C4-2B (cell line): ENCODE results near the gene PLA2R1.

Experiments
- ZFX ChIP-seq: fragments of 450-650 bp; IDR thresholded peaks from 2 replicates; pipeline ENCODE4 v1.6.1; 2017
- TF ChIP-seq, protein P1 (sequence below): fragments of 450-650 bp; conservative IDR thresholded peaks from 2 replicates; pipeline ENCODE4 v1.5.1; 2017; ENCODE audit warnings: mild to moderate bottlenecking

DNA sequence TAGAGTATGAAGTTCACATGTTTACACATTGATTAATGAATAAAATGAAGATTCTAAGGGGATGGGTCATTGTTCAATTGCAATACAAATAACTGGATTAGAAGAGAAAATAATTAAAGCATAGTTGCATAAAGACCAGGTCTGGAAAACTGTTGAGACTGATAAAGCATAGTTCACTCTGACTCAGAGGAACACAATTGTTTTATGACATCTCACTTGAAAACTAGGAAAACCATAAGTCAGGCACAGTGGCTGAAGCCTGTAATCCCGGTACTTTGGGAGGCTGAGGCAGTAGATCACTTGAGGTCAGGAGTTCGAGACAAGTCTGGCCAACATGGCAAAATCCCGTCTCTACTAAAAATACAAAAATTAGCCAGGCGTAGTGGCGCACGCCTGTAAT lies 46.7 kb downstream of the PLA2R1 start:
- TF ChIP-seq, protein P1, sequence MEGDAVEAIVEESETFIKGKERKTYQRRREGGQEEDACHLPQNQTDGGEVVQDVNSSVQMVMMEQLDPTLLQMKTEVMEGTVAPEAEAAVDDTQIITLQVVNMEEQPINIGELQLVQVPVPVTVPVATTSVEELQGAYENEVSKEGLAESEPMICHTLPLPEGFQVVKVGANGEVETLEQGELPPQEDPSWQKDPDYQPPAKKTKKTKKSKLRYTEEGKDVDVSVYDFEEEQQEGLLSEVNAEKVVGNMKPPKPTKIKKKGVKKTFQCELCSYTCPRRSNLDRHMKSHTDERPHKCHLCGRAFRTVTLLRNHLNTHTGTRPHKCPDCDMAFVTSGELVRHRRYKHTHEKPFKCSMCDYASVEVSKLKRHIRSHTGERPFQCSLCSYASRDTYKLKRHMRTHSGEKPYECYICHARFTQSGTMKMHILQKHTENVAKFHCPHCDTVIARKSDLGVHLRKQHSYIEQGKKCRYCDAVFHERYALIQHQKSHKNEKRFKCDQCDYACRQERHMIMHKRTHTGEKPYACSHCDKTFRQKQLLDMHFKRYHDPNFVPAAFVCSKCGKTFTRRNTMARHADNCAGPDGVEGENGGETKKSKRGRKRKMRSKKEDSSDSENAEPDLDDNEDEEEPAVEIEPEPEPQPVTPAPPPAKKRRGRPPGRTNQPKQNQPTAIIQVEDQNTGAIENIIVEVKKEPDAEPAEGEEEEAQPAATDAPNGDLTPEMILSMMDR = no peak
- TF ChIP-seq ZFX = no peak
